HG02885 (cell line): ENCODE measurements around the gene GARNL3.

Experiments used
- ATAC-seq: cut with Tn5 transposase; IDR thresholded peaks from one replicate; pipeline ENCODE4 v1.9.1; 2021; ENCODE audit warnings: mild to moderate bottlenecking; ENCODE audit not compliant: unreplicated experiment, poor library complexity

The GARNL3 gene

DNA sequence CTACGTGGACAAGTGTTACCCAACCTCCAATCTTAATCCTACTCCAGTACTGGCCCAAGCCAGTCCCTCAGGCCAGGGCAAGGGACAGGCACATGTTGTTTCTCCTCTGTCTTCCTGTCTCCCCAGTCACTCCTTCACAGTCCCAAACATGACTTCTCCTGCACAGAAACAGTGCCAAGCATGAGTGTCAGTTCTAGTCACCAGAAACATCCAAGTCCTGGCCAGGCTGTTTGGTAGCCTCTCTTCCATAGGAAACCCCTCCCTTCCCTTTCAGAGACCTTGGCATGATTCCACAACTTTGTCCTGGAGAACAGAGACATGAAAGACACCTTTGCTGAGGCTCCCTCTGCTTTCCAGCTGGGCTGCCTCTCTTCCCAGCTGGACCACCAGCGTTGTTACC, 76.1 kb downstream of the GARNL3 start:
- no peak for ATAC-seq

DNA sequence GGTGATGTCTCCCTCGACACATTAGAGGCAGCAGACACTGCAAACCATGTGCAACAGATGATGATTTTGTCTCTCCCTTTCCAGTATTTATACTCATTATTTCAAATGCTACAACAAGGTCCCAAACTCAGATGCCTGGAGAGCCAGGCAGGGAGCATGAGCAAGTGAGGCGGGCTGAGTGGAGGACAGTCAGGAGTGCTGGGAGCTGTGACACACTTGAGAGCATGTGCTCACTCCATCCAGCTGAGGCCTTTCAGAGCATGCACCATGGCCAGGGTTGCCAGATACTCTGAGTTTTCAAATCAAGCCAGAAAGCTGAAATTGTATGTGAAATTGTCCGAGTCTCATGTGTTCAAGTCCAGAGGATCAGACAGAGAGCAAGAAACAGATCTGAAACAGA, 76.6 kb downstream of the GARNL3 start:
- no peak for ATAC-seq

DNA sequence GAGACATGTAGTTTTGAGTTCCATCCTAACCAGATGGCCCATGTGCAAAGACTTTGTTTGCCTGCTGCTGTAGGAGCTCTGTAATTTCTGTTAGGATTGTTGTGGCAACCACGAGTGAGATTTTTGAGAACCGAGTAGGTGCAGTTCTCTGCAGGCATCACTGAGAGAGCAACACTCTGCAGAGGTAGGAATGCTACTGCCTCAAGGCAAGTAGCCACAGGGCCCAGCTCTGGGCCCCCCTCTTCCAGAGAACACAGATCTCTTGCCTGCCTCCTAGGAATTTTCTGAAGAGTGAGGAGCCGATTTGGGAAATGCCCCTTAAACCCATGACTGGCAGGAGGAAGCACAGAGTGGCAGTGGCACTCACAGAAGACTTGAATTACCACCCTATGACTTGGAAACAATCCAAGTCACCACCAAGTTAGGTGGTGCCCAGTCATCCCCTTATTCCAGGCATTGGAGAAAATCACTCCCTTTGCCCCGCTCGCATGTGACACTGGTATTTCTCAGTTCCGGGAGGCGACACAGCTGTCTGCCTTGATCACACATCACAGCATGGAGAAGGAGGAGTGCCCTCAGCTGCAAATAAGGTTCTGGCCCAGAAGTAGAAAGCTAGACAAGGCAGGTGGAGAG, 79.9 kb downstream of the GARNL3 start:
- no peak for ATAC-seq

DNA sequence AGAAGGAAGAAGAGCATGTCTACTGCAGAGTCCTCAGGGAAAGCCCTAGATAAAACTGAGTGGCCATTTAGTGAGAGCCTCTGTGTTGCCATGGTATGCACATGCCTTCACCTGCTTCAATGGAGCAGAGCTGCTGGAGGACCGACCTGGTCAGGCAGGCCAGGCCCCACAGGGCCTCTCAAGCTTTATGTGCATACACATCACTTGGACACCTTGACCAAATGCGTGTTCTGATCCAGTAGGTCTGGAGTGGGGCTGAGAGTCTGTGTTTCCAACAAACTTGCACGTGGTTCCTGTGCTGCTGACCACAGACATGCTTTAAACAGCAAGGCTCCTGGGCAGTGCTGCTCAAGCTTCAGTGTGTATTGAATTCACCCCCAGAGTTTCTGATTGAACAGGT, 81.0 kb downstream of the GARNL3 start:
- no peak for ATAC-seq

DNA sequence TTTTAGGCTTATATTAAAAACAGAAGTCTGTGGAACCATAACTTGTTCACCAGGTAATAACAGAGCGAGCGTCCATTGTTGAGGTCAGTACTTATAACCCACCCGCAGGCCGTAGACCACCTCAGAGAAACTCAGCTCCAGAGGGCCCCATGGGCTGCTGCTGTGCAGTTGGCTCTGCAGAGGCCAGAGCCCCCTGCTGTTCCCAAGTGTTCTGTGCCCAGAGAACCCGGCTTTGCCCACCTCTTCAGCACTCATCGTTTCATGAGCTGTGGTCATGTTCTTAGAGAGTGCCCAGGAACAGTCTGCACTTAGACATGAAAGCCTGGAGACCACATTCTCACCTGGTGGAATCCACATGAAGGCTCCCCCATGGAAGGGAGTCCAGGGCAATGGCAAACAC, 82.0 kb downstream of the GARNL3 start:
- no peak for ATAC-seq

DNA sequence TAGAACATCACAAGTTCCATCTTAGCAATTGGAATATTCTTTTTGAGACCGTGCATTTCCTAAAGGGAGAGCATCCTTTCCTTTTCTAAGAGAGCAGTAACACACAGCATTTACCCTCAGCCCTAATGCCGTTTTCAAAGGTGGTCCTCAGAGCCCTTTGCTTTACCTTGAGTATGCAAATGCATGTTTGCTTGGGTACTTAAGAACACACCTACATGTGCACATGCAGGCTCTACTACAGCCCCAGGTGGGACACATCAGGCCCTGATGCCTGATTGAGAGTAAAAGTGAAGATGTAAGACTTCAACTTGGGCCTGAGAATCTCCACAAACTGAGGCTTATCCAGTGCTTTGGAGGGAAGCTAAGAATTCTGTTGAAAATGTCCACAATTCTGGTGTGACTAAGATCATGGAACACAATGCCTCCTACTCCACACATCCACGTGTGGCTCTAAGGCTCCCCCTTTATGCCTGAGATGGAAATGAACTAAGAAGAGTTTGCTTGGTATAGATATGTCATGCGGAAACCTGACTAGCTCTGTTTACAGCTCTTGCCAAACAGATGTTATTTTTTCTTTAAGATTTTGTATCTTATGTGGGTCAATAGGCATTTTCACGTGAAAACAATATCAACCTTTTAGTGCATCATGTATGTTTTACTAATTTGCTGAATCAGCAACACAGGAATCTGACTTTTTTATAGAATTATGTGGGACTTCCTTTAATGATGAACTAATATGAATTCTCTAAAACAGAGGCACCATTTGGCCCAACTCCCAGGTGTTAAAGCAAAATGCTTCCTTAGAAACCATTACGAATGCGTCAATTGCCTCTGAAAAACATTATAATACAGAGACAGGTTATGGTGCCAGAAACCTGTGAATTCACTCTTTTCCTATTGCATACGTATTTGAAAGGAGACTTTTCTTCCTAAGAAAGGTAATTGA, 83.5 kb downstream of the GARNL3 start:
- ATAC-seq = no peak

DNA sequence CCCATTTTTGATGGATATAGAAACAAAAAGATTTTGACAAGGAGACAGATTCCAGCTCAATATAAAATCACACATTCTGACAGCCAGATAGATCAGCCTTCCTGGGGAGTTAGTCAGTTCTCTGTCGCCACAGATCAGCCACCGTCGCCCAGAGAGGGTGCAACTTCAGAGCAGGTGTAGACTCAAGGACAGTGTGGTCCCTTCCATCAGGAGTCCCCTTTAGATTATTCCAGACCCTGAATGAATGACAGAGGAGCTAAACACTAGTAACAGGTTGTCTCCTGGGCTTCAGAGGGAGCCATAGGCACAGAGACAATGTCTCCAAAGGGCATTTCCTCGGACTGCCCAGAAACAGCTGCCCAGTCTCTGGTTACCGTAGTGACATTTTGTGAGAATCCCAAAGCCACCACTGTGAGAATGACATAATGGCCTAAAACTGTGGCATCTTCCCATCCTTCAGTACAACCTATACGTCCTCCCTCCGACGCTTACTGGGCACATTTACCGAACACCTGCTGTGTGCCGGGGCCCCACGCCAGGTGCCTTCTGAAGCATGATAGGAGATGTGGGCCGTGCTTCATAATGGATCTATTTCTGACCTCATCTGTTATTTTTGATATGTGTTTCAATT, 85.0 kb downstream of the GARNL3 start:
- no peak for ATAC-seq

DNA sequence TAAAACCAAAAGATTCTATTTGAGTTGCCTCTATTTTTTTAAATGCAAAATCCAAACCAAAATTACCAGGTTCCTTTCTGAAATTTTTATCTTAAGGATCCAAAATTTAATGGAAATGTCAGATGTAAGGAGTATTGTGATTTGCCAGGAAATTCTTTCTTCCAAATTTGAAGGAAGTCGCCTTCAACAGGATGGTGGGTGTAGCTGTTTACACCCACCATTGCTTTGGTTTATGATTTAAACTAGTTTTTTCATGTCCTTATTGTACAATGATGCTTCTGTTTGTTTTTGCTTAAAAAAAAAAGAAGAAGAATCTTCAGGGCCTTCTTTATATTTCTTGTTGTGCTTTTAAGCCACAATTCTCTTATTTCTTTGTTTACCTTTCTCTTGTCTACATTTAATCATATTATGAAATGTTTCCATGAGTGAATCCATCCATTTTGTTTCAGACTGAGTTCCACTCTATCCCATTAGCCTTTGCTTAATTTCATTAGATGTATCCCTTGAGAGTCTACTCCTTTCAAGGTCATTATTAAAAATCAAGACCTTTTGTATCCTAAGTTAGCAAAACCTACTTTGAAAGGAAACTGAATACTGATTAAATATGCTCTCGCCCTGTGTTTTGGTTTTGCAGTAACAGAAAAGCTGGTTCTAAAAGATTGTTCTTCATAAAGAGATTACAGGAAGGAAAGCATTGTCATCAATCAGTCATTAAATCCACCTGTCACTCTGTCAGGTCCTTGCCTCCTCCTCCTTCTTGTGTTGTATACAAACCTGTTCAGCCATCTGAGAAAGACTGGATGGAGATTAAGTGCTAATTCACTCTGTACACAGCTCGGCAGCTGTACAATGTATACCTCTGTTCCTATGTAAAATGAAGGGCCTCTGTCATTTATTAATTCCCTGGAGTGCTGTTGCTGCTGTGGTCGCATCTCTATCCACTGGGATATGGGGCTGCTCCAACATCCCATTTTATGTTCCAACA, 86.9 kb downstream of the GARNL3 start:
- no peak for ATAC-seq

DNA sequence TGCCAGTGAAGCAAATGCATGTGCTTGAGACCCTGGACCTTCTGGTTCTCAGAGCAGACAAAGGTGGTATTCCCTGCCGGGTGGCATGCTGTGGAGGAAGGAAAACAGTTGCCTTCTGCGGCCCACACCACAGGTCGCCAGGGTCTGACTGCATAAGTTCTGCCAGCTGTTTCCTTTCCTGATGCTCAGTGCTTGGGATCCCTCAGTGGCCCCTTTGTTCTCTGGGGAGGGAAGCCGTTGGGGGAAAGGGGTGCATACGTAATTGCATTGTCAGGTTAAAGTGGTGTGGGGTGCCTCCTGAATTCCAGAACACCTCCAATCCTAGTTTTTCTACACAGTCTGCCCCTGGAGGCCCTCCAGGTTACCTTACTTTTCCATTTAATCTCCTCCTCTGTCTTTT, 89.3 kb downstream of the GARNL3 start:
- ATAC-seq = no peak

DNA sequence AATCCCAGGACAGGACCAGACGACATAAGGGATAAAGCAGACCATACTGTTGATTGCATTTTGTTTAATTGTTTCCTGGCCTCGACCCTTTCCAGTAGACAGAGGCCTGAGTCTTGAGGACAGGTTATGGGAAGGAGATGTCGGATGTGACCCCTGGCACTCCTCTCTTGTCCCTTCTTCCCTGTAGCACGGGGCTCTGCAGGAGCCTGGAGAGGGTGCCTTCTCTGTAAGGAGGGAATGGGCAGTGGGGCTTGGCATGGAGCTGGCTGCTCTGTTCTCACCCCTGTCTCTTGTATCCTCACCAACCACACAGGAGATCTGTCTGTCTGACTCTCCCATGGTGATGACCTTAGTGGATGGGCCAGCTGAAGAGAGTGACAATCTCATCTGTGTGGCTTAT, 92.3 kb downstream of the GARNL3 start:
- no peak for ATAC-seq

DNA sequence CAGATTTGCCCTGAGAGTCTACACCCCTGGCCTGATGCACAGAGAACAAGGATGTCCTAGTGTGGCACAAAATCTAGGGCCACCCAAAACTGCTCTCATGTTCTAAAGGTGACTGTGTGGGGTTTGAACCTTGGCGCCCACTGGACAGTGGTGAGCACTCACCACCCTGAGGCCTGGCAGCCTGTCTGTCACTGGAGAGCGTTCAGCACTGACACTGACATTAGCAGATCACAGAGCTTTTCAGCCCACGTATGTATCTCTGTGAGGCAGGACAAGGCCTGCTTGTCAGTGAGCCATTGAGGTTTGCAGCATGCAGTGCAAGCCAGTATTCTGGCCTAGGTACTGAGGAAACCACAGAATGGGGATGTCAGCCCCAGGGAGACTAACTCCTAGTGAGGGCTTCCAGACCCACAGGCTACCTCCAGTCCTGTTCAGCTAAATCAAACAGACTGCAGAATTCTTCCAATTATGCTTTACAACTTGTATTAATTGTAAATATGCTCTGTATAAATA, 93.5 kb downstream of the GARNL3 start:
- ATAC-seq = no peak

DNA sequence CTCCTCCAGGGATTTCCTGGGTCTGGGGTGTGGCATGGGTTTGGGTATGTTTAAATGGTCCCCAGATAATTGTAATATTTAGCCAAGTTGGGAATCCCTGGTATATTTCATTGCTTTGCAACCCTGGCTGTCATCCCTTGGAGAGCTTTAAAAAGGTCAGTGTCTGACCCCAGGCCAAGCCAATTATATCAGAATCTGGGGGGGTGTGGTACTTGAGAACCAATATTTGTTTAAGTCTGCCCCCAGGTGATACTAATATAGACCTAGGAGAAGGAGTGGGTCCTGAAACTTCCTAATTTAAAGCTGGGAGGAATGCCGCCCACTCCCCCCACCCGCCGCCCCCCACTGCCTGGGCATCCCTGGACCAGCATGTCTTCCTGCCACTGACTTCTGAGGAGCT, 94.2 kb downstream of the GARNL3 start:
- no peak for ATAC-seq

DNA sequence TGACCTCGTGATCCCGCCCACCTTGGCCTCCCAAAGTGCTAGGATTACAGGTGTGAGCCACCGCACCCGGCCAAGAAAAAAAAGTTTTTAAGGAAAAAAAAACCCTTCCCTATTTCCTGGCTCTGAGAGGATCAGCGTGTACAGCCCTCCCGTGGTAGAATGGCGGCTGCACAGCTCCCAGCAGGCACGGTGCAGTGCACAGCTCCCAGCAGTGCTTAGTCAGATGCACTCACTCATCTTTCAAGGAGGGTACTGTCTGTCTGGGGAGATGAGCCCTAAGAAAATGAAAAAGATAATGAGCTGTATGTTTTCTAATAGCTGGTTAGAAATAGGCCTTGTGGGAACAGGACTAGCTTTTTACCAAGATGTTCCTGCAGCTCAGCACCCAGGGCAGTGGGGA, 95.7 kb downstream of the GARNL3 start:
- ATAC-seq = no peak

DNA sequence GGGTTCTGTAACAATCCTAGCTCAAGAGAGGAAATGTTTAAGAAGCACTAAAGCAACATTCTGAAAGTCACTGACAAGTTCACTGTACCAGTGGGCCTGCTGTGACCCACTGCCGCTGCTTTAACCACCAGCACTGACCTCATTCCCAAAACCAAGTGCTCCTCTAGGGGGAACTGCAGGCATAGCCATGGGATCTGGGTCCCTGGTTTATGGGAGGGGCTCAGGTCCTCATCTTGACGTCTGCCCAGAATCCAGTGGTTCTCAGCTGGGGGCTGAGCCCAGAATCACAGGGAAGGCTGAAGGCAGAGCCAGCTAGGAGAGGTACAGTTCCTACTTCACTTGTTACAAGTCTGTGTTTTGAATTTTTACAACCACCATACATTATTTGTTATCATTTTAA, 96.3 kb downstream of the GARNL3 start:
- ATAC-seq = no peak

DNA sequence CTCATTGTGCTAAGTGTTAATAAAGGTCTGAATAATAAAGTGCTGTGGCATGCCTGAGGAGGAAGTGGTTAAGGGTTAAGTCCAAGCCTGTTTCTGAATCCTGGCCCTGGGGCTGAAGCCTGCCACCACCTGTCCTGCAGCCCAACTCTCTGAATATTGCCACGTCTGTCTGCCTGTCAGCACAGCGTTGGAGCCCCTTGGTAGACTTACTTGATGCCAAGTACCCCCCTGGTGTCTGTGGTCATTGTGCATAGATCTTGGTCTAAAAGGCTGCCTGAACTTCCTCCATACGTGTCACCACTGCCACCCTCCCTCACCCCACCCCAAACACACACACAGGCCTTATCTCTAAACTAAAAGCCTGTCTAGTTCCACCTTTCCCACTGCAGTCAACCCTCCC, 97.0 kb downstream of the GARNL3 start:
- no peak for ATAC-seq

DNA sequence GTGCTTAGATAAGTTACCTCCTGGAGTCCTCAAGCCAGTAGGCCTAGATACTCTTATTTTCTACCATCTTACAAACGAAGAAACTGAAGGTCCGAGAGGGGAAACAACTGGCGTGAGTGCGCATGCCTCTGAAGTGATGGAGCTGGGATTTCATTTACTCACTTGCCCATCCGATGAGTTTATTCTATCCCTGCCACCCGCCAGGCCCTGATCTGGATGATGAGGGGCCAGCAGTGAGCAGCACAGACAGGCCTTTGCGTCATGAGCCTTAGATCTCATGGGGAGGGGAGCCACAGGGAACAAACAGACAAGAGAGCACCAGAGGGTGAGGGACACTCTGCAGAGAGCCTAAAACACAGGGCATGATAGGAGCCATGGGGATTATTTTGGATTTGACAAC, 98.3 kb downstream of the GARNL3 start:
- no peak for ATAC-seq

DNA sequence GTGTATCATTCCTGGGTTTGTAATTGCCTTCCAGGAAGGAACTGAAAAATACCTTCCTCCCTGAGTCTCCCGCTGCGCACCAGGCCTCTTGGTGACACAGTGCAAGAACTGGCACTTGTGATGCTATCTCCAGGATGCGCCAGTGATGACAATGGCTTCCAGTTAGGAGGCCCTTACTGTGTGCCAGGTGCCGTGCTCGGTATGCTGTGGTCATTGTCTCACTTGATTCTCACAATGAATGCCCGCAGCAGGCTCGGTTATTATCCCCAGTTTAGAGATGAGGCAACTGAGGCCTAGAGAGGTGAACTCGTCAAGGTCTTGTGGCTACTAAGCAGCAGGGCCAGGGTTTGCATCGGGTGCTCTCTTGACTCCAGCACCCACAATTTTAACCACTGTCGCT, 100.9 kb downstream of the GARNL3 start:
- no peak for ATAC-seq

DNA sequence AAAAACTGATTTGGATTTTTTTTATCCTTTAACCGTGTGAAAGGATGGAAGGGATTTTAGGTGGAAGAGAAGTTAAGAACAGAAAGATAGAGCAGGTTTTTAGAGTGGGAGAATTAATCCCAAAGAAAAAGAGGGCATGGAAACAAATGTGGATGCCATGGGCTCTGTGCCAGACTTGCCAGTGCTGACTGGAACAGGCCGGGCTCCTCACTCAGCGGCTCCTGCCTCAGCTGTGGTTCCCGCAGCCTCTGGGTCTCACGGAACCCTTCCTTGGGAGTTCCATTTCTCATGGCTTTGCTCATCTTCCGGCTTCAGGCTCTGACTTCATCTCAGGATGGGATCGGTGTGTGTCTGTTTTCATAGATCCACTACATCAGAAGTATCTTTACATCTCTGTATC, 102.0 kb downstream of the GARNL3 start:
- no peak for ATAC-seq

DNA sequence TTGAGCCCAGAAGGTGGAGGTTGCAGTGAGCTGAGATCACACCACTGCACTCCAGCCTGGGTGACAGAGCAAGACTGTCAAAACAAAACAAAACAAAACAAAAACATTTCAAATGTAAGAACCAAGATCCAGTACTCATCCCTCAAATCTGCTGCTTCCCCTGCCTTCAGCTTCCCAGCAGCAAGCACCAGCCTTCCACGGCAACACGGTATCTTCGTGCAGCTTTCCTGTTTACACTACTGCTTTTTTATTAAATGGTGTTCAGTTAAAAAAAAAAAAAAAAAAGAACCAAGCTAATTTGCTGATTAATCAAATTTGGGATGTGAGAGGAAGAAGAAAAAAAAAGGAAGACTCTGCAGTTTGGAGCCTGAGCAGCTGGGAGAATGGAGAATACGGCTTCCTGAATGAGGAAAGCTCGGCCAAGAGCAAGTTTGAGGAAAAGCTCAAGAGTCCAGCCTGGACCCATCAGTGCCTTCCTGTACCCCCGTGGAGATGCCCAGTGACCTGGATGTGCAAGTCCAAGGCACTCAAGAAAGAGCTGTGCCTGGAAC, 104.4 kb downstream of the GARNL3 start:
- ATAC-seq = no peak

DNA sequence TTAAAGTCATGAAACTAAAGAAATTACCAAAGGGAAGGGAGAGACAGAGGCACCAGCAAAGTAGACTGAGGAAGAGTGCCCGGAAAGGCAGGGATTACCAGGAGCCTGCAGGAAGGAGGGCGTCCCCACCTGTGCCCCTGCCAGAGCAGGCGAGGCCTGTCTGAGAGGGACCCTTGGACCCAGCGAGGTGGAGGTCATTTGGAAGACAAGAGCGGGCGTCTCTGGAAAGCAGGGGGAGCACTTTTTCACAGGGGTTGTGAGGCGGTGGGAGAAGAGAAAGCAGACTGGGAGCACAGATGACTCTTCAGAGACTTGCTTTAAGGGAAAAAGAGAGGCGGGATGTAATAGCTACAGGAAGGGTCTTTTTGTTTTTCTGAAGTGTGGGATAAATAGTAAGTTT, 104.9 kb downstream of the GARNL3 start:
- no peak for ATAC-seq
